Stimulated activated naive CD8-positive, alpha-beta T cell treated with anti-CD3 and anti-CD28 coated beads, Interleukin-15, amount 100 ng/mL, for 72 hours (primary cell): Measurements from ENCODE around the gene JKAMP.
A peak's percentile ranks its signal among the peaks of the same experiment; 100 is the strongest.

ENCODE experiments used
- ATAC-seq: fragments of 150-1000 bp; cut with Tn5 transposase; 2 replicates; pipeline ENCODE4 v1.10.0; 2021; ENCODE audit warnings: mild to moderate bottlenecking, moderate library complexity
- DNase-seq, 2 donors: peaks; one replicate each; pipeline ENCODE4 v3.0.0; 2021 to 2022
- H3K27ac Mint-ChIP-seq, 2 donors: one replicate each; pipeline ENCODE4 v1.8.0; 2022; ENCODE audit warnings: mild to moderate bottlenecking in 2 of 2, mixed read lengths in 2 of 2, moderate library complexity in 2 of 2
- H3K27me3 Mint-ChIP-seq: one replicate; pipeline ENCODE4 v1.8.0; 2022; ENCODE audit warnings: mixed read lengths
- H3K4me1 Mint-ChIP-seq: one replicate; pipeline ENCODE4 v1.8.0; 2022; ENCODE audit warnings: mild to moderate bottlenecking, mixed read lengths
- H3K4me3 Mint-ChIP-seq, 2 donors: one replicate each; pipeline ENCODE4 v1.8.0; 2022; ENCODE audit warnings: mild to moderate bottlenecking in 2 of 2, mixed read lengths in 2 of 2, moderate library complexity in 1 of 2
- H3K9me3 Mint-ChIP-seq, 2 donors: one replicate each; pipeline ENCODE4 v1.8.0; 2022; ENCODE audit warnings: mixed read lengths in 2 of 2

The JKAMP gene

GRCh38 chr14:59507752-59508103, 23.4 kb downstream of the JKAMP start:
- no peaks in the 10 kb centered on the region for H3K9me3 Mint-ChIP-seq
- no peak for ATAC-seq
- peaks cover 9% of the 10 kb centered on the region for H3K27me3 Mint-ChIP-seq
- no peak overlapping the region for H3K4me3 Mint-ChIP-seq
- H3K27ac Mint-ChIP-seq, result no peak overlapping the region
- DNase-seq, result no peak
- no peaks in the 10 kb centered on the region for H3K4me1 Mint-ChIP-seq

GRCh38 chr14:59509101-59509500, 24.8 kb downstream of the JKAMP start:
- DNase-seq (no peak), ATAC-seq (no peak)
- H3K27me3 Mint-ChIP-seq, result peaks cover 18% of the 10 kb centered on the region
- H3K4me3 Mint-ChIP-seq, result no peak overlapping the region
- H3K4me1 Mint-ChIP-seq, result no peaks in the 10 kb centered on the region
- peaks cover 0 to 1% of the 10 kb centered on the region in 2 donors for H3K9me3 Mint-ChIP-seq
- no peak overlapping the region for H3K27ac Mint-ChIP-seq

- Mint-ChIP-seq H3K27me3 (peaks cover 27% of the 10 kb centered on the region), H3K27ac (no peak overlapping the region), H3K4me1 (no peaks in the 10 kb centered on the region), H3K9me3 (peaks cover 0 to 8% of the 10 kb centered on the region in 2 donors), H3K4me3 (no peak overlapping the region)
- ATAC-seq (no peak), DNase-seq (no peak)
These were observed 25.7 kb downstream of the JKAMP start for GRCh38 chr14:59510001-59510400.

GRCh38 chr14:59510966-59511365, 26.6 kb downstream of the JKAMP start:
- DNase-seq (no peak), ATAC-seq (no peak)
- Mint-ChIP-seq H3K9me3 (peaks cover 0 to 8% of the 10 kb centered on the region in 2 donors), H3K4me1 (no peaks in the 10 kb centered on the region), H3K27ac (no peak overlapping the region), H3K27me3 (peaks cover 36% of the 10 kb centered on the region), H3K4me3 (no peak overlapping the region)

DNA sequence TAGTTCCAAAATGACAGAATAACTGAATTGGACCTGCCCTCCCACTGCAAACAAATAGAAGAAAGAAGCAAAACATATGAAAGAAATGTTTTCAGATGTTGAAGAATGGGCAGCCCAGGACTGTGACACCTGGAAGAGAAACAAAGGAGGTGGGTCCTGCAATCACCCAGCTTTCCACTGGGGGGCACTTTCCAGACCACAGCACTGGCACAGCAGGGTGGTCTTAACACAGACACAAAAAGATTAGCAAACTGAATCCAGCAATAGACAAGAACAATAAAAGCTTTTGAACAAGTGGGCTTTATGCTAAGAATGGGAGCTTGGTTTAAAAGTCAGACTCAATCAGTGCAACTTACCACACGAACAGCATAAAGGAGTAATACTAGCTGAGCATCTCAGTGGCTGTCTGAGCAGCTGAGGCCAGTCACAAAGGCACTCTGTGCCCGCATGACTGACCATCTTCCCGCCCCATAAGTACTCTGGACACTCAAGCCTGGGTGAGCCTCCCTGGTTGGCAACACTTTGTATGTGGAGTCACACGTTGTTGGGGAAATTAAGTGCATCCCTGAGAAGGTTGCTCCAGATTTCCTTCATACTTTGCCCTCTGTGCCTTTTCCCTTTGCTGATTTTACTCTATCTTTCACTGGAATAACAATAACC, 27.7 kb downstream of the JKAMP start:
- H3K4me1 Mint-ChIP-seq, result no peaks in the 10 kb centered on the region
- H3K9me3 Mint-ChIP-seq, result peaks cover 0 to 8% of the 10 kb centered on the region in 2 donors
- DNase-seq, result no peak
- H3K27ac Mint-ChIP-seq, result no peak overlapping the region
- no peak for ATAC-seq
- H3K4me3 Mint-ChIP-seq, result no peak overlapping the region
- peaks cover 39% of the 10 kb centered on the region for H3K27me3 Mint-ChIP-seq

DNA sequence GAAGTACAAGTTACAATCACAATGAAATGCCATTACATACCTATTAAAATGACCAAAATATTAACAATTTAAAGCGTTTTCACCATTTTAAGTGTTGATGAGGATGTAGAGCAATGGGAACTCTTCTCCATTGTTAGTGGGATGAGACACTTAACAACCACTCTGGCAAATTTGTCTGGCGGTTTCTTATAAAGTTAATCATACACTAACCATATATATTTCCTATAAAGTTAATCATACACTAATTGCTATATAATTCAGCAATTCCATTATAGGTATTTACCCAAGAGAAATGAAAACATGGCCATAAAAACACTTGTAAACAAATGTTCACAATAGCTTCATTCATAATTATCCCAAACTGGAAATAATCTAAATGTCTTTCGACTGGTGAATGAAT, 35.9 kb downstream of the JKAMP start:
- DNase-seq, result no peak
- Mint-ChIP-seq H3K4me3 (no peak overlapping the region), H3K27me3 (peaks cover 10% of the 10 kb centered on the region), H3K27ac (no peak overlapping the region), H3K4me1 (no peaks in the 10 kb centered on the region), H3K9me3 (no peaks in the 10 kb centered on the region)
- ATAC-seq, result no peak

- peaks cover 42% of the 10 kb centered on the region for H3K27me3 Mint-ChIP-seq
- H3K4me3 Mint-ChIP-seq, result no peak overlapping the region
- no peaks in the 10 kb centered on the region for H3K4me1 Mint-ChIP-seq
- no peaks in the 10 kb centered on the region for H3K9me3 Mint-ChIP-seq
- ATAC-seq, result no peak
- no peak overlapping the region for H3K27ac Mint-ChIP-seq
- no peak for DNase-seq
These were observed 44.9 kb downstream of the JKAMP start for GRCh38 chr14:59529189-59529588.

DNA sequence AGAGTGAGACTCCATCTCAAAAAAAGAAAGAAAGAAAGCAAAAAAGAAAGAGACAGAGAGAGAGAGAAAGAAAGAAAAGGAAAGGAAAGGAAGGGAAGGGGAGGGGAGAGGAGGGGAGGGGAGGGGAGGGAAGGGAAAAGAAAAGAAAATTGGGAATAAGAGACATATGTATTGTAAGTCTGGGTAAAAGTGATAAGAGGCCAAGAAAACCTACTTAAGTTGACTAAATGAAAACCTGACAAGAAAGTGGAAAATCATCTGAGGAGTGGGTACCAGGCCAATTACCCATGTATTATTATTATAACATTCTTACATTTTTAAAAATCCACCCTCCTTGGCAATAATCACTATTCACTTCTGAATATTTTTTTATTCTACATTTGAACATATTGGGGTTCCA, 46.0 kb downstream of the JKAMP start:
- ATAC-seq (no peak), DNase-seq (no peak)
- Mint-ChIP-seq H3K9me3 (no peaks in the 10 kb centered on the region), H3K27me3 (peaks cover 42% of the 10 kb centered on the region), H3K27ac (no peak overlapping the region), H3K4me3 (no peak overlapping the region), H3K4me1 (no peaks in the 10 kb centered on the region)

- Mint-ChIP-seq H3K4me3 (no peak overlapping the region), H3K27me3 (peaks cover 48% of the 10 kb centered on the region)
These were observed 48.1 kb downstream of the JKAMP start for GRCh38 chr14:59532419-59532818.

GRCh38 chr14:59534361-59534987, 50.2 kb downstream of the JKAMP start:
- Mint-ChIP-seq H3K4me3 (no peak overlapping the region), H3K9me3 (no peaks in the 10 kb centered on the region), H3K27ac (no peak overlapping the region), H3K27me3 (peaks cover 41% of the 10 kb centered on the region), H3K4me1 (no peaks in the 10 kb centered on the region)
- DNase-seq, result no peak
- ATAC-seq, result no peak

More at GRCh38 chr14:59532419-59532818, 48.1 kb downstream of the JKAMP start:
- Mint-ChIP-seq H3K4me1 (no peaks in the 10 kb centered on the region), H3K27ac (no peak overlapping the region), H3K9me3 (no peaks in the 10 kb centered on the region)
- DNase-seq, result no peak
- no peak for ATAC-seq

DNA sequence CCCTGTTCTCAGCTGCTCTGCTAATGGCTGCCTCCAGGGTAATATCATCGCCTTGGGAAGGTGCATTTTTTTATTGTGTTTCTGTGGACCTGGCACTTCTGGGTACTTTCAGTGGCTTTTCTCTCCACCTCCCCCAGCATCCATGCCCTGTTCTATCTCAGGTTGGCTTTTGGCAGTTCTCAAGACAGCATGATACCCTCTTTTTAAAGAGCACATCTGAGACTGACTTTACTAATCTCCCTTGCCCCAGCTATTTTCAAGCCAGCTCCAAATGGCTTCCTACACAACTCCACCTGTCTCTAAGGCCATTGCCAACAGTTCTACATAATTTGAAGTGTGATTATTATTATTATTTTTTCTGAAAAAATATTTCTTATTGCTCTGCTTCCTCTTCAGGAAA, 53.2 kb downstream of the JKAMP start:
- H3K4me1 Mint-ChIP-seq, result no peaks in the 10 kb centered on the region
- ATAC-seq, result no peak
- H3K9me3 Mint-ChIP-seq, result no peaks in the 10 kb centered on the region
- H3K4me3 Mint-ChIP-seq, result no peak overlapping the region
- no peak overlapping the region for H3K27ac Mint-ChIP-seq
- peaks cover 15% of the 10 kb centered on the region for H3K27me3 Mint-ChIP-seq
- no peak for DNase-seq

DNA sequence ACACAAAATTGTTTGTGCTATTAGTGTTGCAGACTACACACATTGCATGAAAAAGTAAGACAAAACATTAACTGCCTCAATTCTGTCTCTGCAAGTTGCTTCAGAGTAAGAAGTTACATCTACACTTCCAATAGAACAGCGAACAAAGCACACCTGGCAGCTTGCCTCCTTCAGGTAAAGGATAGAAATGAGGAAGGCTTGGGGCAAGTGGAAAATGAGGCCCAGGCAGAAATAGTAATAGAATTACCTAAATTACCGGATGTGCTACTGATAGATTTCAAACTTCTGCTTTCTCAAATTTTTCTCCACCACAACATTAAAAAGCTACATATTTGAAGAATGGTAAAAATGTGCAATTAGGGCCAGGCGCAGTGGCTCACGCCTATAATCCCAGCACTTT, 54.6 kb downstream of the JKAMP start:
- Mint-ChIP-seq H3K4me3 (no peak overlapping the region), H3K27me3 (peaks cover 9% of the 10 kb centered on the region), H3K27ac (no peak overlapping the region), H3K4me1 (no peaks in the 10 kb centered on the region), H3K9me3 (no peaks in the 10 kb centered on the region)
- ATAC-seq (no peak), DNase-seq (no peak)

- H3K4me1 Mint-ChIP-seq, result no peaks in the 10 kb centered on the region
- H3K27ac Mint-ChIP-seq, result peak overlapping the region in 1 of 2 donors; percentile 69
- peaks cover 8% of the 10 kb centered on the region for H3K27me3 Mint-ChIP-seq
- no peaks in the 10 kb centered on the region for H3K9me3 Mint-ChIP-seq
- no peak overlapping the region for H3K4me3 Mint-ChIP-seq
- ATAC-seq, result no peak
- DNase-seq, result no peak
These were observed 56.5 kb downstream of the JKAMP start for GRCh38 chr14:59540852-59541251.

- peaks cover 2% of the 10 kb centered on the region for H3K27me3 Mint-ChIP-seq
- no peak for DNase-seq
- no peak for ATAC-seq
- no peak overlapping the region for H3K4me3 Mint-ChIP-seq
- H3K27ac Mint-ChIP-seq, result no peak overlapping the region
- no peaks in the 10 kb centered on the region for H3K9me3 Mint-ChIP-seq
- H3K4me1 Mint-ChIP-seq, result no peaks in the 10 kb centered on the region
These were observed 57.4 kb downstream of the JKAMP start for GRCh38 chr14:59541731-59542130.

GRCh38 chr14:59543873-59544272, 59.6 kb downstream of the JKAMP start:
- Mint-ChIP-seq H3K27me3 (peaks cover 17% of the 10 kb centered on the region), H3K4me3 (no peak overlapping the region), H3K27ac (no peak overlapping the region)

DNA sequence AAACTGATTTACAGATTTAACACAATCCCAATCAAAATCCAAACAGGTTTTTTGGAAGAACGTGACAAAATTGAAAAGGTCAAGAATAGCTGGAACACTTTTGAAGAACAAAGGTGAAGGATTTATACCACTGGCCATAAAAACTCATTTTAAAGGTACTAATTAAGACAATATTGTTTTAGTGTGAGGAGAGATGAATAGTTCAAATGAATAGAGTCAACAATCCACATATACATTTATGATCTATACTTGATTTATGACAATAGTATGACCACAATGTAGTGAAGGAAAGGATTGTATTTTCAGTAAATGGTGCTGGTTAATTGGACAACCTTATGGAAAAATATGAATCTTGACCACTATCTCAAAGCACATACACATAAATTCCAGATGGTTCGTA, 63.0 kb downstream of the JKAMP start:
- no peak overlapping the region for H3K4me3 Mint-ChIP-seq
- no peaks in the 10 kb centered on the region for H3K4me1 Mint-ChIP-seq
- peaks cover 17% of the 10 kb centered on the region for H3K27me3 Mint-ChIP-seq
- DNase-seq (no peak), ATAC-seq (no peak)
- no peak overlapping the region for H3K27ac Mint-ChIP-seq
- H3K9me3 Mint-ChIP-seq, result no peaks in the 10 kb centered on the region

More at GRCh38 chr14:59543873-59544272, 59.6 kb downstream of the JKAMP start:
- Mint-ChIP-seq H3K9me3 (no peaks in the 10 kb centered on the region), H3K4me1 (no peaks in the 10 kb centered on the region)
- DNase-seq (no peak), ATAC-seq (no peak)
